Measurements from ENCODE around the gene RXRB. TPM values are rescaled to one million over a fixed set of nuclear protein-coding genes. Genes with fewer than 3 reads are reported as not detected.

RXRB gene
- total RNA-seq, 1 experiment from 2014 or later = 49.9 TPM

DNA sequence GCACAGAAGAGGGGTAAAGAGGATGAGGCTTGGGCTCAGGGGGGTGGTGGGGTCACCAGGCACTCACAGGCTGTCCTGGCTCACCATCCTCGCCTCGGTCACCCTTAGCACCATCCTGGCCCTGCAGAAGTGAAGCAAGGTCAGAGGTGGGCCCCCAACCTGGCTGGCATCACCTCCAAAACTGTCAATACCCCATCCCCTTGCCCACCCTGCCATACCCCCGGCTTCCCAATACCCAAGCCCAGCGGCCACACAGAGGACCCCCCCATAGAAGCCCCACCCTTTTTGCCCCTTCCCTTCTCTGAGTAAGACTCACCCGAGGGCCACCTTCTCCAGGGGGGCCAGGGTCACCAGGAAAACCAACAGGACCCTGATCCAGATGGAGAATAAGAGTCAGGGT lies 31.8 kb downstream of the RXRB start:
- Histone ChIP-seq H3K4me3 (replicated peaks in 1 of 2; ENCODE audit: low read depth in 1 of 2, low read length in 2 of 2) (no peak overlapping the region), H3K36me3 (ENCODE audit: control insufficient read depth in 1 of 2, insufficient read depth in 2 of 2, low read length in 2 of 2) (no peaks in the 10 kb centered on the region), H3K4me1 (ENCODE audit: control insufficient read depth in 1 of 2, insufficient read depth in 2 of 2, low read length in 2 of 2) (no peaks in the 10 kb centered on the region), H3K4me2 (ENCODE audit: low read length) (no peak overlapping the region), H3K9me3 (ENCODE audit: control insufficient read depth in 1 of 2, insufficient read depth in 1 of 2, low read depth in 1 of 2, low read length in 2 of 2) (no peaks in the 10 kb centered on the region), H3K27ac (ENCODE audit: low read depth, low read length) (no peak overlapping the region), H4K20me1 (ENCODE audit: insufficient read depth) (no peaks in the 10 kb centered on the region), H3K9ac (ENCODE audit: low read length) (no peak overlapping the region), H3K79me2 (ENCODE audit: insufficient read depth, low read length) (no peaks in the 10 kb centered on the region), H3K27me3 (ENCODE audit: insufficient read depth, low read length) (no peaks in the 10 kb centered on the region), H2AFZ (ENCODE audit: low read depth, low read length, poor library complexity, severe bottlenecking) (no peak overlapping the region), H3K9me2 (ENCODE audit: insufficient read depth) (no peaks in the 10 kb centered on the region)
- ATAC-seq (no peak), DNase-seq (ENCODE audit: low read depth, low spot score) (no peak)
- TF ChIP-seq, protein P1, sequence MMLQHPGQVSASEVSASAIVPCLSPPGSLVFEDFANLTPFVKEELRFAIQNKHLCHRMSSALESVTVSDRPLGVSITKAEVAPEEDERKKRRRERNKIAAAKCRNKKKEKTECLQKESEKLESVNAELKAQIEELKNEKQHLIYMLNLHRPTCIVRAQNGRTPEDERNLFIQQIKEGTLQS (IDR thresholded peaks at IDR 0.05) = no peak
- TF ChIP-seq, protein P2, sequence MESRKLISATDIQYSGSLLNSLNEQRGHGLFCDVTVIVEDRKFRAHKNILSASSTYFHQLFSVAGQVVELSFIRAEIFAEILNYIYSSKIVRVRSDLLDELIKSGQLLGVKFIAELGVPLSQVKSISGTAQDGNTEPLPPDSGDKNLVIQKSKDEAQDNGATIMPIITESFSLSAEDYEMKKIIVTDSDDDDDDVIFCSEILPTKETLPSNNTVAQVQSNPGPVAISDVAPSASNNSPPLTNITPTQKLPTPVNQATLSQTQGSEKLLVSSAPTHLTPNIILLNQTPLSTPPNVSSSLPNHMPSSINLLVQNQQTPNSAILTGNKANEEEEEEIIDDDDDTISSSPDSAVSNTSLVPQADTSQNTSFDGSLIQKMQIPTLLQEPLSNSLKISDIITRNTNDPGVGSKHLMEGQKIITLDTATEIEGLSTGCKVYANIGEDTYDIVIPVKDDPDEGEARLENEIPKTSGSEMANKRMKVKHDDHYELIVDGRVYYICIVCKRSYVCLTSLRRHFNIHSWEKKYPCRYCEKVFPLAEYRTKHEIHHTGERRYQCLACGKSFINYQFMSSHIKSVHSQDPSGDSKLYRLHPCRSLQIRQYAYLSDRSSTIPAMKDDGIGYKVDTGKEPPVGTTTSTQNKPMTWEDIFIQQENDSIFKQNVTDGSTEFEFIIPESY (IDR thresholded peaks at IDR 0.05; ENCODE audit: extremely low read depth, insufficient replicate concordance, low read length) = no peak
- TF ChIP-seq, protein P3, sequence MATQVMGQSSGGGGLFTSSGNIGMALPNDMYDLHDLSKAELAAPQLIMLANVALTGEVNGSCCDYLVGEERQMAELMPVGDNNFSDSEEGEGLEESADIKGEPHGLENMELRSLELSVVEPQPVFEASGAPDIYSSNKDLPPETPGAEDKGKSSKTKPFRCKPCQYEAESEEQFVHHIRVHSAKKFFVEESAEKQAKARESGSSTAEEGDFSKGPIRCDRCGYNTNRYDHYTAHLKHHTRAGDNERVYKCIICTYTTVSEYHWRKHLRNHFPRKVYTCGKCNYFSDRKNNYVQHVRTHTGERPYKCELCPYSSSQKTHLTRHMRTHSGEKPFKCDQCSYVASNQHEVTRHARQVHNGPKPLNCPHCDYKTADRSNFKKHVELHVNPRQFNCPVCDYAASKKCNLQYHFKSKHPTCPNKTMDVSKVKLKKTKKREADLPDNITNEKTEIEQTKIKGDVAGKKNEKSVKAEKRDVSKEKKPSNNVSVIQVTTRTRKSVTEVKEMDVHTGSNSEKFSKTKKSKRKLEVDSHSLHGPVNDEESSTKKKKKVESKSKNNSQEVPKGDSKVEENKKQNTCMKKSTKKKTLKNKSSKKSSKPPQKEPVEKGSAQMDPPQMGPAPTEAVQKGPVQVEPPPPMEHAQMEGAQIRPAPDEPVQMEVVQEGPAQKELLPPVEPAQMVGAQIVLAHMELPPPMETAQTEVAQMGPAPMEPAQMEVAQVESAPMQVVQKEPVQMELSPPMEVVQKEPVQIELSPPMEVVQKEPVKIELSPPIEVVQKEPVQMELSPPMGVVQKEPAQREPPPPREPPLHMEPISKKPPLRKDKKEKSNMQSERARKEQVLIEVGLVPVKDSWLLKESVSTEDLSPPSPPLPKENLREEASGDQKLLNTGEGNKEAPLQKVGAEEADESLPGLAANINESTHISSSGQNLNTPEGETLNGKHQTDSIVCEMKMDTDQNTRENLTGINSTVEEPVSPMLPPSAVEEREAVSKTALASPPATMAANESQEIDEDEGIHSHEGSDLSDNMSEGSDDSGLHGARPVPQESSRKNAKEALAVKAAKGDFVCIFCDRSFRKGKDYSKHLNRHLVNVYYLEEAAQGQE (IDR thresholded peaks at IDR 0.05; ENCODE audit: low read depth) = no peak
- TF ChIP-seq EZH2phosphoT487 (IDR thresholded peaks at IDR 0.05; ENCODE audit: borderline replicate concordance) = no peak
- TF ChIP-seq POLR2AphosphoS5 (IDR thresholded peaks at IDR 0.05; ENCODE audit: low read depth, low read length) = no peak
- TF ChIP-seq YY1 (IDR thresholded peaks at IDR 0.05; ENCODE audit: extremely low read depth, insufficient replicate concordance, low read depth, low read length) = no peak
- TF ChIP-seq SP1 (IDR thresholded peaks at IDR 0.05; ENCODE audit: low read depth) = no peak
- TF ChIP-seq, protein P4, sequence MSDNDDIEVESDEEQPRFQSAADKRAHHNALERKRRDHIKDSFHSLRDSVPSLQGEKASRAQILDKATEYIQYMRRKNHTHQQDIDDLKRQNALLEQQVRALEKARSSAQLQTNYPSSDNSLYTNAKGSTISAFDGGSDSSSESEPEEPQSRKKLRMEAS (IDR thresholded peaks at IDR 0.05) = no peak
- TF ChIP-seq SIN3A (IDR thresholded peaks at IDR 0.05; ENCODE audit: low read depth) = no peak
- TF ChIP-seq POLR2A (IDR thresholded peaks at IDR 0.05; ENCODE audit: borderline replicate concordance, extremely low read depth, insufficient read depth, insufficient read length) = no peak
- POLR2A ChIA-PET = no interaction called here
- RAD21 ChIA-PET (ENCODE audit: low non-redundant PET in 1 of 2, low total read pairs in 2 of 2, uncharacterized antibody in 2 of 2, unreplicated experiment in 2 of 2) = no interaction called here
- no TSS peak for BruUV-seq (replicated peaks)
- intact Hi-C loops (cut with micrococcal nuclease) = no loop called here
- CTCF ChIA-PET = no interaction called here

Data from HCT116 (cell line).